Breast epithelium (tissue), 3 donors: ENCODE data around the gene TTLL10.

Experiments
- POLR2AphosphoS5 ChIP-seq, 3 donors: sonication (generic); formaldehyde crosslinking; IDR thresholded peaks; one replicate each; pipeline ENCODE4 v1.6.1; 2017; ENCODE audit warnings: antibody characterized with exemption in 3 of 3
- TF ChIP-seq, protein P1 (sequence below), 3 donors: fragments of 450-650 bp; IDR thresholded peaks; one replicate each; pipeline ENCODE4 v1.5.1; 2016 to 2017; ENCODE audit warnings: antibody characterized with exemption in 3 of 3, mild to moderate bottlenecking in 3 of 3, moderate library complexity in 3 of 3

DNA sequence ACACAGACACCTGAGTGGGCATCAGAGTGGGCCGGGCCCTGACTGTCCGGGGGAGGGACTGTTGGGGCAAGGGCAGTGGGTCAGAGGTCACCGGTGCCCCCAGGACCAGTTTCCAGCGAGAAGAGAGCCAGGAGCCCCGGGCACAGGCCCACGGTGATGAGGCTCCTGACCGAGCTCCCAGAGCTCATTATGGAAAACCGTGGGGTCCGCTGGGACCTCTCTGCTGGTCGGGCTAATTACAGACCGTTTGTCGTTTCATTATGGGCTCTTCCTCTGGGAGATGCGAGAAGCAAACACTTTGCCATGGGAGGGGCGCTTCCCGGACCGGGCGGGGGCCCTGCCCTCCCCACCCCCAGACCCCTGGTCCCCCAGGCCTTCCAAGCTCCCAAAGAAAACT is 12.0 kb upstream of the TTLL10 start:
- no peak for TF ChIP-seq POLR2AphosphoS5 (IDR thresholded peaks at IDR 0.05)
- TF ChIP-seq, protein P1, sequence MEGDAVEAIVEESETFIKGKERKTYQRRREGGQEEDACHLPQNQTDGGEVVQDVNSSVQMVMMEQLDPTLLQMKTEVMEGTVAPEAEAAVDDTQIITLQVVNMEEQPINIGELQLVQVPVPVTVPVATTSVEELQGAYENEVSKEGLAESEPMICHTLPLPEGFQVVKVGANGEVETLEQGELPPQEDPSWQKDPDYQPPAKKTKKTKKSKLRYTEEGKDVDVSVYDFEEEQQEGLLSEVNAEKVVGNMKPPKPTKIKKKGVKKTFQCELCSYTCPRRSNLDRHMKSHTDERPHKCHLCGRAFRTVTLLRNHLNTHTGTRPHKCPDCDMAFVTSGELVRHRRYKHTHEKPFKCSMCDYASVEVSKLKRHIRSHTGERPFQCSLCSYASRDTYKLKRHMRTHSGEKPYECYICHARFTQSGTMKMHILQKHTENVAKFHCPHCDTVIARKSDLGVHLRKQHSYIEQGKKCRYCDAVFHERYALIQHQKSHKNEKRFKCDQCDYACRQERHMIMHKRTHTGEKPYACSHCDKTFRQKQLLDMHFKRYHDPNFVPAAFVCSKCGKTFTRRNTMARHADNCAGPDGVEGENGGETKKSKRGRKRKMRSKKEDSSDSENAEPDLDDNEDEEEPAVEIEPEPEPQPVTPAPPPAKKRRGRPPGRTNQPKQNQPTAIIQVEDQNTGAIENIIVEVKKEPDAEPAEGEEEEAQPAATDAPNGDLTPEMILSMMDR (IDR thresholded peaks at IDR 0.05): no peak
